Epithelial cell of prostate (primary cell): ENCODE data around the gene FASN.

Source experiments
- DNase-seq: peaks from one replicate; pipeline ENCODE4 v3.0.0-alpha.2; 2011; ENCODE audit warnings: low read depth, low spot score
- H3K27ac ChIP-seq: fragments of 450-650 bp; 2 replicates; pipeline ENCODE4 v1.5.1; 2017; ENCODE audit warnings: mild to moderate bottlenecking

The FASN gene

DNA sequence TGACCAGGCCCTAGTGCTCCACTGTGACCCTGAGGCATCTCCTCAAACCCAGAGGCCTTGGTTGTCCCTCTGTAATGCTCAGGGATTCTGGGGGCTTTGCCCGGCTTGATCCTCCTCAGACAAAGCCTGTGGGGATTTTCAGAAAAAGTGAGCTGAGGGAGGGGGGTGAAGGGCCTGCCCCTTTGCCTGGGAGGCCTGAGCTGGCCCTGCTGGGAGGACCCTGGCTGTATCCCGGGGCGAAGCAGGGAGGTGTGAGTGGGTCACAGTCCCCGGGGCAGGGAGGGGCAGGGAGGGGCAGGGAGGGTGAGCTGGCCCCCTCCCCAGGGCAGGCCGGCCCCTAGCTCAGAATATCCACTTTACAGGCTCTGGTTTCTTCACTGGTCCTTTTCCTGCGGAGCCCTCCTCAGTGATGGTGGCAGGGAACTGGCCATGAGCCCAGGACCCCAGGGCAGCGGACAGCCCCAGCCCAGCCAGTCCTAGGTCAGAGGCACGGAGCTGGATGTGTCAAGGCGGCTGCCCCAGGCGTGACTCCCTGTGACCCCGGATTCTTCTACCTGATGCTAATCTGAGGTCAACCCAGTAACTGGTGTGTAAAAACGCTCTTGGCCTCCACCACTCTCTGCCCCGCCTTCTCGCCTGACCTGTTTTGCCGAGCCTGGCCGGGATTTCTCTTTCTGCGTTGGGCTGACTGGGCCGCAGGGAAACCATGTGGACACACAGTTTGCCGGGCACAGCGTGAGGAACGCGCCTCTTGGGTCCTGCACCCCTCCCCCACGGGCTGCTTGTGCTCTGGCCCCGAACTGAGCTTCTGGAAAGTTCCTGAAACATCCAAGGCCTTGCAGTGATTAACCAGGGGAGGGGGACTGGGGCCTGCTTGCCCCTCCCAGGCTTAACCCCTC lies 5.8 kb upstream of the FASN start:
- DNase-seq = no peak
- H3K27ac ChIP-seq = no peak overlapping the region

DNA sequence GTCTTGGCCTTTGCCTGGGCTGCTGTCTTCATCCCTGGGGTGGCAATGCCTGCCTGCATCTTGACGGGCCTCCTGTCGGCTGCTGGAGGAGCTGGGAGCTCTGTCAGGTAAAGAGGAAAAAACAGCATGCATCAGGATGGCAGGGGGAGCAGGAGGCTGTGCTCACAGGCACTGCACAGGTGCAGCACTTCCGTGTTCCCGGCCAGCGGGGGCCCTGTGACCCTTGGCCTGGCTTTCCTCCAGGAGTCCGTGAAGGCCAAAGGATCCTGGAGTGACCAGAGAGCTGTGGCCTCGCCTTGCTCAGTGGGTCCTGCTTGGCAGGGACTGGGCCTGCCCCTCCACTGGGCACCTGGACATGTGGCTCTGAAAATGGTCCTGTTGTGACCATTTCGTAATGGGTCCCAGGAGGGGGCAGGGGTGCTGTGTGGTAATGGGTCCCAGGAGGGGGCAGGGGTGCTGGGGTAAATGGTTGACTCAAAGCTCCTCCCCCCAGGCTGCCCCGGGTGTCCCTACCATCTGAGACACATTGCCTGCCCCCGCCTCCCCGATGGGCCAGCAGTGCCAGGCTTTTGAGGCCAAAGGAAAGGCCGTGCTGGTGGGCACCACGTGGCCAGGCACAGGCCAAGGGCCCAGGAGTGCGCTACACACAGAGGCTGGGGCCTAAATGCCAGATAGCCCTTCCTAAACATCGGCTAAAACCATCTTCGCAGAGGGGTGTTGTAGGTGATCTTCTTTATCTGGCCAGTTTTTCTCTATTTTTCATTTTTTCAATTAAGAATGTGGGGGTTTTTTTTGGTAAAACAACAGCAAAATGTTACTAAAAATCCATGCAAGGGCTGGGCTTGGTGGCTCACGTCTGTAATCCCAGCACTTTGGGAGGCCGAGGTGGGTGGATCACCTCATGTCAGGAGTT lies 4.0 kb upstream of the FASN start:
- no peak for DNase-seq
- H3K27ac ChIP-seq = no peak overlapping the region

- no peak overlapping the region for H3K27ac ChIP-seq
- no peak for DNase-seq
Observed at GRCh38 chr17:82101301-82101715, 3.3 kb upstream of the FASN start.

GRCh38 chr17:82100502-82101298 lies 2.7 kb upstream of the FASN start:
- no peak overlapping the region for H3K27ac ChIP-seq
- no peak for DNase-seq

DNA sequence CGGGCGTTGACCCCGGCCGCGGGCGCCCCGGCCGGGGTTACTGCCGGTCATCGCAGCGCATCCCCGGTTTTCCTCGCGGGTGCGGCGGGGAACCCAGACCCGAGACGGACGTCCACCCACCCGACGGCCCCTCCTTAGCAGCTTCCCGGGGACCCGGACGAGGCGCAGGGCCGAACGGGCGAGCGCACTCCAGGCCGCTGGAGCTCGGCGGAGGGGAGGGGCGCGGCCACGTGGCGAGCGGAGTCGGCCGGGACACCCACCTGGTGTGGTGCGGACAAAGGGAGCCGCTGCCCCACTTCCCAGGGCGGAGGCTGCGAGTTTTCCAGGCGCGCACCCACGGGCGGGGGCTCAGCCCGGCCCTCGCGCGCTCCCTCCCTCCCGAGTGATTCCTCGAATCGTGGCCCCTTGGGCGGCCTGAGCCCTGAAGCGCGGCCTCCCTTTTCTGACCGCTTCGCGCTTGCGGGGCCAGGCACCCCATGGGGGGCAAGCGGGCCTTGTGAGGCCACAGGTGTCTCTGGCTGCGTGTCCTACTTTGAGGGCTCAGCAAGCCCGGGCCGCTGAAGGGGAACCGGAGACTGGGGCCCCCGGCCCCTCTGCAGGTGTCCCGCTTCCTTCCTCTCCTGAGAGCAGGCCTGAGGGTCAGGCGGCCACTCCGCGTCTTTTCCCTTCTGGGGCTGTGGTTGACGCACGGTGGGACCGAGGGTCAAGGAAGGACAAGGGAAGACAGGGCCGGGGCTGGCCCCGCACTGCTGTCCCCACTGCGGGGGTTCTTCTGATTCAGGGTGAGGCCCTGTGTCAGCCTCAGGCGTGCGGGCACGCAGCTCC lies 1.1 kb upstream of the FASN start:
- no peak for DNase-seq
- peak overlapping the region; percentile 79 for H3K27ac ChIP-seq

GRCh38 chr17:82097919-82098168 lies 192 bp downstream of the FASN start:
- DNase-seq = no peak
- peak overlapping the region; percentile 79 for H3K27ac ChIP-seq

GRCh38 chr17:82097184-82097918 lies 685 bp downstream of the FASN start:
- no peak for DNase-seq
- peak overlapping the region; percentile 79 for H3K27ac ChIP-seq

- no peak for DNase-seq
- H3K27ac ChIP-seq = peak overlapping the region; percentile 79
Observed at GRCh38 chr17:82096709-82097183, 1.3 kb downstream of the FASN start.

GRCh38 chr17:82095777-82096708 lies 2.0 kb downstream of the FASN start:
- H3K27ac ChIP-seq = peak overlapping the region; percentile 79
- DNase-seq = no peak

GRCh38 chr17:82094931-82095776 lies 2.9 kb downstream of the FASN start:
- no peak for DNase-seq
- H3K27ac ChIP-seq = no peak overlapping the region

DNA sequence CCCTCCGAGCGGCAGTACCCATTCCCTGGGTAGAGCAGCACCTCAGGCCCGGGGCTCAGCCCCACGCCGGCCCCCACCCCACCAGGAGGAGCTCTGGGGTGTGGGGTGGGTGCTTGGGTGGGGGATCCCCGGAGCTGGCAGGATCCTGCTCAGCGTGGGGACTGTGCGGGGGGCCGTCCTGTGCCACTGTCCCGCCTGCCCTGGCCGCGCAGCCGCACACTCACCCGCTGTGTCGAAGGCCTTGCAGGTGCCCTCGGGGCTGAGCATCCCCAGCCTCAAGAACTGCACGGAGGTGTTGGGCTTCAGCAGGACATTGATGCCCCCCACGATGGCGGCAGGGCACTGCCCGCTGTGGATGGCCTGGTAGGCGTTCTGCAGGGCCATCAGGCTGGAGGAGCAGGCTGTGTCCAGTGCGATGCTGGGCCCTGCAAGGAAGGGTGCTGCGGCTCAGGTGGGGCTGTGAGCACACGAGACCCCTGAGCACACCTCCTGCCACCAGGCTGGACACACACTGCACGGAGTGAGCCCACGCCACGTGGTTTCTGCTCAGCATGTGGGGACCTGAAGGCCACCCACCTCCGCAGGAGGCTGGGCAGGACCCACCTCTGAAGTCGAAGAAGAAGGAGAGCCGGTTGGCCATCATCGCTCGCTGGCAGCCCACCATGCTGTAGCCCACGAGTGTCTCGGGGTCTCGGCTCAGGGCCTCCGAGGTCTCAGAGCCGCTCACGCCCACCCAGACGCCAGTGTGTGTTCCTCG lies 4.9 kb downstream of the FASN start:
- DNase-seq = no peak
- H3K27ac ChIP-seq = no peak overlapping the region

DNA sequence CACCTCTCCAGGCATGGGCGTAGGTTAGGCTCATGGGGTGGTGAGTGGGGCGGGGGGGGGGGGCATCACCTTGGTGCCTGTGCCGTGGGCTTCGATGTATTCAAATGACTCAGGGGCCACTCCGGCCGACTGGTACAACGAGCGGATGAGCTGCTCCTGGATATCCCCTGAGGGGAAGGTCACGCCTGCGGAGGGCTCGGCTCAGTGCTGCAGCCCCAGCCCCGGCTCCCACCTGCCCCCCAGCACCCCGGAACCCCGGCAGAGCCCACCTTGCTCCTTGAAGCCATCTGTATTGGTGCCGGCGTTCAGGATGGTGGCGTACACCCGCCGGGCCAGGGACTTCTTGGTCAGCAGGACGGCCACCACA lies 5.4 kb downstream of the FASN start:
- H3K27ac ChIP-seq = no peak overlapping the region
- DNase-seq = no peak

DNA sequence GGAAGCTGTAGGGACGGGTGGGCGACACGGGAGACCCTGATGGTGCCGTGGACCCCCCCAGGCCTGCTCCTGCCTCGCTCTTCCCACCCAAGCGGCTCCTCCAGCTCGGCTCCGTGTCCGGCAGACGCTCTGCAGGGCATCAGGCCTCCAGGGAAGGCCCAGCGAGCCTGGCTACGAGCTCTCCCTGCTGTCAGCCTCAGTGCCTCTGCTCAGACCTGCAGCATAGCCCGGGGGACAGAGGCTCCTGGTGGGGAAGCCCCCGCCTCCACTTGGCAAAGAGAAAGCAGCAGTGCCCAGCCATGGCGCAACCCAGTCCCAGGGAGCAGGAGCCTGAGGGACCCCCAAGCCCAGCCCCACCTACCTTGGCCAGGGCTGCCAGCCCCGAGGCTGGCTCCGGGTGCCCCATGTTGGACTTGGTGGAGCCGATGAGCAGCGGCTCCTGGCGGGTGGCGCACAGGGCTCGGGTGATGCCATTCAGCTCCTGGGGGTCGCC lies 5.9 kb downstream of the FASN start:
- no peak overlapping the region for H3K27ac ChIP-seq
- no peak for DNase-seq

DNA sequence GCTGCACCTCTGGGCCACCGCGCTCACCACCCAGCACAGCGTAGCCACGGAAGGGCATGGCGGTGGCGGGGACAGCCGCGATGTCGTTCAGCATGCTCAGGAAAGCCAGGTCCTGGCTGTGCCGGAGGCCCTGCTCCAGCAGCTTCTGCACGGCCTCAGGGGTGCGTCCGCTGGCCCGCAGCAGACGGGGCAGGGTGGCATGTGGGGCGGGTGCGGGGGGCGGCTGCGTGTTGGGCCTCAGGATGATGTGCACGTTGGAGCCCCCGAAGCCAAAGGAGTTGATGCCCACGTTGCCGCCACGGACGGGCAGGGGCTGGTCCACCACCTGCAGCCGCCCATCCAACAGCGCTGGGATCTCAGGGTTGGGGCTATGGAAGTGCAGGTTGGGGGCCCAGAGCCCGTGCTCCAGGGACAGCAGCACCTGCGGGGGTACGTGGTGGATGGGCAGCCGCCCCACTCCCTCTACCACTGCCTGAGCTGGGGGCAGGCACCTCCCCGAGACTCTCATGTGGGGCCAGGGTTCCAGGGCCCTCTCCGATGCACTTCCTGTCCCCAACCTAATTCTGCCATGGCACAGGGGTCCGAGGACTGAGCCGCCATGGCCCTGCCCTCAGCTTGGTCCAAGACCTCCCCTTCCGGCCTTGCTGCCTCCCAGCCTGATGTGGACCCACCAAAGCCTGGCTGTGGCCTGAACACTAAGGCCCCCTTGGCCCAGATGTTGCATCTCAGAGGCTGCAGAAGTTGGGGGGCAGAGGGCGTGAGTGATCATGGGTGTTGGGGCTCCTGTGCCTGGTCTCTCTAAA lies 6.6 kb downstream of the FASN start:
- DNase-seq = no peak
- H3K27ac ChIP-seq = no peak overlapping the region

- DNase-seq = no peak
- no peak overlapping the region for H3K27ac ChIP-seq
Observed at GRCh38 chr17:82090549-82091263, 7.3 kb downstream of the FASN start.
